ENCODE results near the gene ANKRD66. TPM values are rescaled to one million over a fixed set of nuclear protein-coding genes. Genes with fewer than 3 reads are reported as not detected.

Gene ANKRD66
- total and polyA plus RNA-seq, 4 donors, result not detected

DNA sequence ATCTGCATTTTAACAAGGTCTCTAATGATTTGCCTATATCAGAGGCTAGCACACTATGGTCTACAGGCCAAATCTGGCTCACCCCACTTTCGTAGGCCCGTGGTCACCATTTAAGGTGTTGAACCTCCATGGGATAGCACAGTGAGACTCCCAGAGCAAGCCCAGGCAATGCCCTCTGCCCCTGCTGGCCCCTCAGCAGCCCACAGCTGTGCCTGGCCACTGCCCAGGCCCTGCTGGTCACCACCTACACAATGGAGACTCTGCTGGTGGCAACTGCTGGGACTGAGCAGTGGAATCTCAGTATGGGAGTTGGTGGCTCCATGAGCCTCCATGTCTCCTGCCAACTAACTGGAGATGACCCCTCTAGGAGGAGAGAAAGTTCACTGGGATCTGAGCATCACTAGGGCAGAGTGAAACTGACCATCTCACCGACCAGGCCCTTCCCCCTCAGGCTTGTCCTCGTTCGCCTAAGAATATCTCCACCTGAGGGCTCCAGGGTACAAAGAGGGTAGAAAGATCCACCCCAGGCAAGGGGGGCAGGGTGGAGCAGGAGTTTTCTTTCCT lies 2.3 kb downstream of the ANKRD66 start:
- no peaks in the 10 kb centered on the region for H3K9me3 ChIP-seq (ENCODE audit: control insufficient read depth in 4 of 4, low read length in 3 of 4)
- no peak for DNase-seq (ENCODE audit: low spot score)
- no peak overlapping the region for H3K27ac ChIP-seq (ENCODE audit: low read depth in 1 of 2, low read length in 2 of 2)
- H3K36me3 ChIP-seq (ENCODE audit: control insufficient read depth in 4 of 4, insufficient read depth in 3 of 4, low read depth in 1 of 4, low read length in 3 of 4), result no peaks in the 10 kb centered on the region
- no peak overlapping the region for H3K9ac ChIP-seq (ENCODE audit: low read depth in 1 of 2, low read length in 2 of 2)
- H3K4me3 ChIP-seq (ENCODE audit: low read depth in 1 of 3, low read length in 3 of 3), result no peak overlapping the region
- WGBS, result 98% methylated on average over 5 of the region's 5 CpGs
- no peaks in the 10 kb centered on the region for H3K27me3 ChIP-seq (ENCODE audit: control insufficient read depth in 4 of 4, insufficient read depth in 4 of 4, low read length in 3 of 4)
- no peaks in the 10 kb centered on the region for H3K4me1 ChIP-seq (ENCODE audit: control insufficient read depth in 4 of 4, insufficient read depth in 4 of 4, low read length in 3 of 4)
- TF ChIP-seq, protein P1, sequence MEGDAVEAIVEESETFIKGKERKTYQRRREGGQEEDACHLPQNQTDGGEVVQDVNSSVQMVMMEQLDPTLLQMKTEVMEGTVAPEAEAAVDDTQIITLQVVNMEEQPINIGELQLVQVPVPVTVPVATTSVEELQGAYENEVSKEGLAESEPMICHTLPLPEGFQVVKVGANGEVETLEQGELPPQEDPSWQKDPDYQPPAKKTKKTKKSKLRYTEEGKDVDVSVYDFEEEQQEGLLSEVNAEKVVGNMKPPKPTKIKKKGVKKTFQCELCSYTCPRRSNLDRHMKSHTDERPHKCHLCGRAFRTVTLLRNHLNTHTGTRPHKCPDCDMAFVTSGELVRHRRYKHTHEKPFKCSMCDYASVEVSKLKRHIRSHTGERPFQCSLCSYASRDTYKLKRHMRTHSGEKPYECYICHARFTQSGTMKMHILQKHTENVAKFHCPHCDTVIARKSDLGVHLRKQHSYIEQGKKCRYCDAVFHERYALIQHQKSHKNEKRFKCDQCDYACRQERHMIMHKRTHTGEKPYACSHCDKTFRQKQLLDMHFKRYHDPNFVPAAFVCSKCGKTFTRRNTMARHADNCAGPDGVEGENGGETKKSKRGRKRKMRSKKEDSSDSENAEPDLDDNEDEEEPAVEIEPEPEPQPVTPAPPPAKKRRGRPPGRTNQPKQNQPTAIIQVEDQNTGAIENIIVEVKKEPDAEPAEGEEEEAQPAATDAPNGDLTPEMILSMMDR (IDR thresholded peaks at IDR 0.05; ENCODE audit: low read depth, low read length, missing input control), result no peak

GRCh38 chr6:46749731-46750130 lies 3.0 kb downstream of the ANKRD66 start:
- no peaks in the 10 kb centered on the region for H3K4me1 ChIP-seq (ENCODE audit: control insufficient read depth in 4 of 4, insufficient read depth in 4 of 4, low read length in 3 of 4)
- H3K36me3 ChIP-seq (ENCODE audit: control insufficient read depth in 4 of 4, insufficient read depth in 3 of 4, low read depth in 1 of 4, low read length in 3 of 4), result no peaks in the 10 kb centered on the region
- WGBS, result 83% methylated on average over 5 of the region's 5 CpGs
- H3K27me3 ChIP-seq (ENCODE audit: control insufficient read depth in 4 of 4, insufficient read depth in 4 of 4, low read length in 3 of 4), result no peaks in the 10 kb centered on the region
- H3K9me3 ChIP-seq (ENCODE audit: control insufficient read depth in 4 of 4, low read length in 3 of 4), result no peaks in the 10 kb centered on the region
- no peak overlapping the region for H3K4me3 ChIP-seq (ENCODE audit: low read depth in 1 of 3, low read length in 3 of 3)
- DNase-seq (ENCODE audit: low spot score), result no peak
- no peak for TF ChIP-seq FOXA2 (IDR thresholded peaks at IDR 0.05)
- TF ChIP-seq, protein P2, sequence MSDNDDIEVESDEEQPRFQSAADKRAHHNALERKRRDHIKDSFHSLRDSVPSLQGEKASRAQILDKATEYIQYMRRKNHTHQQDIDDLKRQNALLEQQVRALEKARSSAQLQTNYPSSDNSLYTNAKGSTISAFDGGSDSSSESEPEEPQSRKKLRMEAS (IDR thresholded peaks at IDR 0.05), result no peak
- no peak overlapping the region for H3K9ac ChIP-seq (ENCODE audit: low read depth in 1 of 2, low read length in 2 of 2)
- H3K27ac ChIP-seq (ENCODE audit: low read depth in 1 of 2, low read length in 2 of 2), result no peak overlapping the region

- Histone ChIP-seq H3K36me3 (ENCODE audit: control insufficient read depth in 4 of 4, insufficient read depth in 3 of 4, low read depth in 1 of 4, low read length in 3 of 4) (no peaks in the 10 kb centered on the region), H3K27ac (ENCODE audit: low read depth in 1 of 2, low read length in 2 of 2) (no peak overlapping the region), H3K9ac (ENCODE audit: low read depth in 1 of 2, low read length in 2 of 2) (no peak overlapping the region), H3K27me3 (ENCODE audit: control insufficient read depth in 4 of 4, insufficient read depth in 4 of 4, low read length in 3 of 4) (no peaks in the 10 kb centered on the region), H3K9me3 (ENCODE audit: control insufficient read depth in 4 of 4, low read length in 3 of 4) (no peaks in the 10 kb centered on the region), H3K4me3 (ENCODE audit: low read depth in 1 of 3, low read length in 3 of 3) (no peak overlapping the region), H3K4me1 (ENCODE audit: control insufficient read depth in 4 of 4, insufficient read depth in 4 of 4, low read length in 3 of 4) (no peaks in the 10 kb centered on the region)
- no peak for DNase-seq (ENCODE audit: low spot score)
- WGBS, result 89% methylated on average over 3 of the region's 3 CpGs
- TF ChIP-seq JUND (IDR thresholded peaks at IDR 0.05) (no peak), SP1 (IDR thresholded peaks at IDR 0.05) (no peak), RAD21 (IDR thresholded peaks at IDR 0.05) (no peak), GABPA (IDR thresholded peaks at IDR 0.05 in 1 of 2, conservative IDR thresholded peaks at IDR 0.05 in 1 of 2) (no peak), TAF1 (conservative IDR thresholded peaks at IDR 0.05) (no peak), FOXA1 (IDR thresholded peaks at IDR 0.05) (no peak), REST (IDR thresholded peaks at IDR 0.05) (no peak), FOXA2 (IDR thresholded peaks at IDR 0.05) (no peak), YY1 (IDR thresholded peaks at IDR 0.05) (no peak), EGR1 (IDR thresholded peaks at IDR 0.05; ENCODE audit: low read depth in 2 of 2) (no peak), NR2F2 (IDR thresholded peaks at IDR 0.05) (no peak)
- TF ChIP-seq, protein P3, sequence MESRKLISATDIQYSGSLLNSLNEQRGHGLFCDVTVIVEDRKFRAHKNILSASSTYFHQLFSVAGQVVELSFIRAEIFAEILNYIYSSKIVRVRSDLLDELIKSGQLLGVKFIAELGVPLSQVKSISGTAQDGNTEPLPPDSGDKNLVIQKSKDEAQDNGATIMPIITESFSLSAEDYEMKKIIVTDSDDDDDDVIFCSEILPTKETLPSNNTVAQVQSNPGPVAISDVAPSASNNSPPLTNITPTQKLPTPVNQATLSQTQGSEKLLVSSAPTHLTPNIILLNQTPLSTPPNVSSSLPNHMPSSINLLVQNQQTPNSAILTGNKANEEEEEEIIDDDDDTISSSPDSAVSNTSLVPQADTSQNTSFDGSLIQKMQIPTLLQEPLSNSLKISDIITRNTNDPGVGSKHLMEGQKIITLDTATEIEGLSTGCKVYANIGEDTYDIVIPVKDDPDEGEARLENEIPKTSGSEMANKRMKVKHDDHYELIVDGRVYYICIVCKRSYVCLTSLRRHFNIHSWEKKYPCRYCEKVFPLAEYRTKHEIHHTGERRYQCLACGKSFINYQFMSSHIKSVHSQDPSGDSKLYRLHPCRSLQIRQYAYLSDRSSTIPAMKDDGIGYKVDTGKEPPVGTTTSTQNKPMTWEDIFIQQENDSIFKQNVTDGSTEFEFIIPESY (IDR thresholded peaks at IDR 0.05), result no peak
Measured at GRCh38 chr6:46751658-46752057, 4.9 kb downstream of the ANKRD66 start.
